ENCODE data around the gene C2CD3.

The C2CD3 gene

DNA sequence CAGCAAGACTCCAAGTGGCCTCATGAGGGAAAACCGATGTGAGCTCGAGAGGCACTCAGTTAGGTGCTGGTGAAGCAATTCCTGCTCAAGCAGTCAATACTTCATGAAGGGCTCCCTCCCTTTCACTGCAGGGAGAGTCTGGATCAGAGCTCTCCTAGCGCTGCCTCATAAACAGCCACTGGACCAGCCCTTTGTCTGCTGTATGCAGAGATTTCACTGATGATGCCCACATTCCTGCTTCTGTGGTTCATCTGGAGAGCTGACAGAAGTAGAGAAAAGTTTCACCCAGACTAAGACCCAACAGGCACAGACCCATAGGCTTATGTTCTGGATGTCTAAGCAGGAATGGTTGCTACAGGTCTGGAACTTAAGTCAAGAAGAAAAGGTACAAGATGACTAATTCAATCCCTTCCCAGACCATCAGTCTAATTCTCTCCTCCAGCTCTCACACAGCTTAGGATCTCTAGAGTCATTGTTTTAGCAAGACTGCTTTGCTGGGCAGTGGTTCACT lies 192.2 kb downstream of the C2CD3 start:
- DNase-seq: no peak

DNA sequence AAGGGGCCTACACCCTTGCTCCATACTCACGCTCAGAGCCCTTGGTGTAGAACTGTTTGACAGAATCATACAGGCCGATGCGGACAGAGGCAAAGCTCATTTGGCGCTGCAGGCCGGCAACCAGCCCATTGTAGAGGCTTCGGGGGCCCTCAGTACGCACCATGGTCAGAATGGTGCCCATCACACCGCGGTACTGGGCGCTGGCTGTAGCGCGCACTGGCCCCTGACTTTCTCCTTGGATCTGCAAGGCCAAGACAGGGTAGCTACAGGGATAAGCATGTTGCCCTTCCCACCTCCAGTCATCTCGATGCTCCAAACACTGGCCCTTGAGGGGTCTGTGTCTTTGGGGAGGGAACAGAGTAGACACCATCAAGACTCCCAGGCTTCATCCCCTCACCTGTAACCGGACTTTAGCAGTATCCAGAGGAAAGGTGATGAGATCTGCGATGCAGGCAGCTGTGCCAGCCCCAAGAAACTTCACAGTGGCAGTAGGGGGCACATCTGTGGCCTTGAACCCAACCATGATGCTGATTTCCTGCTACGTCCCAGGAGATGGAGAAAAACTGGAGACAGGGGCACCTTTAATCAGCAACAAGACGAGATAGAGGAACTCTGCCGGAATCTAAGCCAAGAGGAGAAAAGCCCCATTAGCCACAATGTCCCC lies 192.8 kb downstream of the C2CD3 start:
- no peak for DNase-seq

DNA sequence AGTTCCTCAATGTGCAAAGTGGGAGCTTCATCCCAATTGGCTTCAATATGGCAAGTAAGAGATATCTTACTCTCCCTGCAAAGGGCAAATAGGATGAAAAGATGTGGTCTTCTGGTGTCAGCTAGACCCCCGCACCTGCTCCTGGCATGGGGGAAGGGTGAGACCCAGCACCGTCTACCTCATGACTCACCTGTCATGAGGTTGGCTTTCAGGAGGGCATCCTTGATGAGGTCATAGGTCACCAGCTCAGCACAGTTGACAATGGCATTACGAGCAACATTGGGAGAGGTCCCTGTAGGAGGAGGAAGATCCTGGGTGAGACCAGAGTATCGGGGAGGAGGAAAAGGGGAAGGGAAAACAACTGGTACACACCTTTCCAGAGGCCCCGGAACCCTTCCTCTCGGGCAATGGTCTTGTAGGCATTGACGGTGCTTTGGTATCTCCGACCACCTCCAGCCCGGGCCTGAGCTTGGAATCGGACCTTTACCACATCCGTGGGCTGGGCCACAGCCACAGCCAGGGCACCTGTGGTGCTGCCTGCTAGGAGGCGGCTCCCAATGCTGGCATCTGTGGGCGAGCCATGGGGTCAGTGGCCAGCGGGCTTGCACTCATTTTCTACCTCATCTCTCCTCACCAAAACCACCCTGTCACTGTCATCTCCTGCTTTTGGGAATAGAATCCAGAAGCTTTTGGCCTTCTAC lies 194.2 kb downstream of the C2CD3 start:
- no peak for DNase-seq

DNA sequence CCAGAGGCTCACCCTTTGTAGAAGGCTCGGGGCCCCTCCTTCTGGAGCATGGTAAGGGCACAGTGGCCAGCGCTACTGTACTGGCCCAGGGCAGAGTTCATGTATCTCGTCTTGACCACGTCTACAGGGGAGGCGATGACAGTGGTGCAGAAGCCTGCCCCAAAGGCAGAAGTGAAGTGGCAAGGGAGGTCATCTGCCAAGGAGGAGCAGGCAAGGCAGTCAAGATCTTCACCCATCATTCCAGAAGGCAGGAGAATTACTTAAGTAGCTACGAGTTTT lies 195.4 kb downstream of the C2CD3 start:
- no peak for DNase-seq

DNA sequence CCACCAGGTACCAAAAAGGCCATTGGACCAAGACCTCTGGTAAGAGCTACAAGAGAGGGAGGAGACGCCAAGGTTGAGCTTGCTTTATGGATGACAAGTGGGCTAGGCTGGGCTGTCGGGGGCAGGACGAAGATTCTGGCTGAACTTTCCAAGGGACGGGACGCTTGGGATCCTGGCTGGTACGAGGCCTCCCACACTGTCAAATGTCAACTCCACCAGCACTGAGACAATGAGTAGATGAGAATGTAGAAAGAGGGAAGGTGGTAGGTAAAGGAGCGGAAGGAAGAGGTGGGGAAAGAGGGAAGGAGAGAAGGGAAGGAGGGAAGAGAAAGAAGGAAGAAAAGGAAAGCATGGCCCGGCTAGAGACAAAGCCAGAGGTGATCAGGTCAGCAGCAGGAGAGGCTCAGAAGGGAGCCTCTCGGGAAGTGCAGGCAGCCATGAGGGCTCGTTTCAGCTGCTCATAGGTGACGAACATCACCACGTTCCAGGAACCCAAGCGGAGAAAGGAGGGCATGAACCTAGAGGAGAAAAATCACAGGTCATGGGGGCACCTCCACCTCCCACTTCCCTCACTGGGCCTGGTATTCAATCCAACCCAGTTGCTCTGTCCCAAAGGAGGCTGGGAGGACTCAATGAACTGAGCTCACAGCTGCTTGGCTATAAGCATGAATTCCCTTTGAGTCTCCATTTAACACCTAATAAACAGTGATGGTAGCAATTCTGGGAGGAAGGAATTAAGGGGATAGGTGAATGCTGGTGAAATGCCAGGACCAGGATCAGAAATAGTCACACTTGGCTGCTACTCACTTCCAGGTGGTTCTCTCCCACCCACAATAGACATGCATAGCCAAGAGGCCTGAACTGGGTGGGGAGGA lies 196.0 kb downstream of the C2CD3 start:
- no peak for DNase-seq

DNA sequence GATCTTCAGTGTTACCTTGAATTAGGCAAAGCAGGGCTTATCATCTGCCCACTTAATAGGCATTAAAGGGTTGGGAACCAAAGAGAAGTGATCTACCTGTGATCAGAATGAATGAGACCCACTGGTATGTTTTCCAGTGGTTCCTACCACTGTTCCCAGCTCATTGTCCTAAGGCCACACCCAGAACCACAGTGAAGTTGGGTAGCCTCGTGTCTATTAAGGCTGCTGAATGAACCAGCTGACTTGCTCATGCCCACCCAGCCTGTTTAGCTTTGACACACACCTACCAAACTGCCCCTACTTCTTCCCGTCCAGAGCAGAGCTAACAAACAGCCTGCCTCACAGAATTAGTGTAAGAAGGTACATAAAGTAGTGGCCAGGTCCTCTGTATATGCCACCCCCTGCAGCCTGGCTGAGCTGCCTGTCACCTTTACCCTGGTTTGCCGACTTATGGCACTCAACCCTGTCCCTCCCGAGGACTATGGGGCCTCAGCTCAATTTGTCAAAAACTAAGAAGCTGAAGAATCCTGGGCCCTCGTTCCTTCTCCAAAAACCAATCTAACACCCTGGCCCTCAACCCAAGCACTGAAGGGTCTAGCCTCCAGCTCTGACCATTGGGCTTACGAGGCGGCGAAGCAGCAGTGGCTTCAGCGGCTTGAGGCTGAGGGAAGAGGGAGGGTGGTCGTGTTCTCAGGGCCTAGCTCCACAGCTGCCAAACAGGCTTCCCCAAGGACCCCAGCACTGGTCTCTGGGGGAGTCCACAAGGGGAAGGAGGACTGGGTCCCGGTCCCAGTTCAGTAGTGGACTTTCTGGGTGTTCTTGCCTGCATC lies 198.0 kb downstream of the C2CD3 start:
- DNase-seq: no peak

DNA sequence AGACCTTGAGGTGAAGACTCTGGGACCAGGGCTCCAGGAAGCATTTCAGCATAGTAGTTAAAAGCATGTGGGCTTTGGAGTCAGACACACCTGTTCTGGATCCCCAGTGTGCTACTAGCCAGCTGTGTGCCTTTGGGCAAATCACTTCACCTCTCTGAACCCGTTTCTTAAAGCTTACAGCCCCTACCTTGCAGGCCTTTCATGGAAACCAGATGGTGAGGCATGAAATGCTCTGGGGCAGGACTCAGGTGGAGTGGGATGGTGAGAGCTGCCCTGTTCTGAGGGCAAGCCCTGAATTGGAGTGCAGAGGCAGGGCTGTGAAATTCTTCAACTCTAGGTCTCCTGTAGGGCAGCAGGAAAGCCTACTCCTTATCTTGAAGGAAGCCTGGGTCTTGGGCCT lies 198.6 kb downstream of the C2CD3 start:
- peak in 1 of 2 donors; percentile 39 for DNase-seq

DNA sequence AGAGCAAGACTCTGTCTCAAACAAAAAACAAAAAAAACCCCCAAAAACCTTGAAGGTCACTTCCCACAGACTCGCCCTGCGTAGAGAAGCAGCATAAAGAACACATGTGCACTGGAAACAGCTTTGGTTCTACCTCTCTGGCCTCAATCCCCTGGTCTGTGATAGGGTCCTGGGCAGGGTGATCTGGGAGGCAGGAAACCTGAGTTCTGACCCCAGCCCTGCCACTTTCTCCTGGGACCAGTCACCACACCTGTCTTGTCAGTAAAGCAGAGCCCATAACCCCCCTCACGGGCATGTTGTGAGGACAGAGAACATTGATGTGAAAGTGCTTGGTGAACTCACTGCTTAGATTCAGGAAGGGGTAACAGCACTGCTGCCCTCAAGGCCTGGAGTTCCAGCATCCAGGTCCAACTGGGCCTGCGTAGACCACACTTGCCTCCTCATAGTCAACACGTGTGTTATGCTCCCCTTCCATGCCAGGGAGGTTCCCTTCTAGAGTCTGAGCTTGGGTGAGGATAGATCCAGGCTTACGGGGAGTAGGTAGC lies 199.6 kb downstream of the C2CD3 start:
- peak; percentile 53 to 58 for DNase-seq

DNA sequence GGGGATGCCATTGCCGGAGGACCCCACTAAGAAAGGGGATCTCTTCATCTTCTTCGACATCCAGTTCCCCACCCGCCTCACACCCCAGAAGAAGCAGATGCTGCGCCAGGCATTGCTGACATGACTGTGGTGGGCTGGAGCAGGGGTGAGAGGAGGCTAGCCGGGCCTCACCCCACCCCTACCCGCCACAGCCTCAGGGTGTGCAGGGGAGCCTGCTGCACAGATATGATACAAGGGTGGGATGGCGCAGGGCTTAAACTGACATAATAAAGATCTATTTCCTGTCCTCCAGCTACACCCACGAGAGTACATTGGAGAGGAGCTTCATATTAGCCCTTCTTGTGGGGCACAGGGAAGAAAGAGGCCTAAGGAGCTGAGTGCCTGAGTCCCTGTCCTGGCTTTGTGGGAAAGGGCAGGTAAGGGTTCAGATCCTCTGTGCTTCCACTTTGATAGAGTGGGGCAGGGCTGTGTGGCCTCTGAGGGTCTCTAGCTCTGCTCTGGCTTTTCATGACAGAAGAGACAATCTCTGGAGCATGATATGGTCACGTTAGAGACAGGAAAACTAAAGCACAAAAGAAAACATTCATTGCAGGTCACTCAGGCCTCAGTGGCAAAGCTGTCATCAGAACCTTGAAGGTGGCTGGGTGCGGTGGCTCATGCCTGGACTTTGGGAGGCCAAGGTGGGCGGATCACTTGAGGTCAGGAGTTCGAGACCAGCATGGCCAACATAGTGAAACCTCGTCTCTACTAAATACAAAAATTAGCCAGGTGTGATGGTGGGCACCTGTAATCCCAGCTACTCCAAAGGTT lies 200.6 kb downstream of the C2CD3 start:
- peak; percentile 51 to 68 for DNase-seq

DNA sequence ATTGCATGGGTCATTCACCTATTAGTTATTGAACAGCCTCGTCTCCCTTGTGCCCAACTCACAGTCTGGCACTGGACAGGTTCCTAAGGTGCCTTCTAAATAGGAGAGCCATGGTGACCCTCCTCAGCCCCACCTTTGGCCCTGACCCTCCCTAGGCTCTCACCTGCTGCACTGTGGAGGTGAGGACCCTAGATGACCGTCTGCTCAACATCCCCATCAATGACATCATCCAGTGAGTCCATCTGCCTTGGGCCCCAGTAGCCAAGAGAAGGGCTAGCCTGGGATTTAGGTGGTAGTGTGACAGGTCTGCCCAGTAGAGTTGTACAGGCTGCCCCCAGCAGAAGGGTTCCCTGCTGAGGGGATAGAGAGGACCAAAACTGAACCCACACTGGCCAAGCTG lies 201.7 kb downstream of the C2CD3 start:
- no peak for DNase-seq

DNA sequence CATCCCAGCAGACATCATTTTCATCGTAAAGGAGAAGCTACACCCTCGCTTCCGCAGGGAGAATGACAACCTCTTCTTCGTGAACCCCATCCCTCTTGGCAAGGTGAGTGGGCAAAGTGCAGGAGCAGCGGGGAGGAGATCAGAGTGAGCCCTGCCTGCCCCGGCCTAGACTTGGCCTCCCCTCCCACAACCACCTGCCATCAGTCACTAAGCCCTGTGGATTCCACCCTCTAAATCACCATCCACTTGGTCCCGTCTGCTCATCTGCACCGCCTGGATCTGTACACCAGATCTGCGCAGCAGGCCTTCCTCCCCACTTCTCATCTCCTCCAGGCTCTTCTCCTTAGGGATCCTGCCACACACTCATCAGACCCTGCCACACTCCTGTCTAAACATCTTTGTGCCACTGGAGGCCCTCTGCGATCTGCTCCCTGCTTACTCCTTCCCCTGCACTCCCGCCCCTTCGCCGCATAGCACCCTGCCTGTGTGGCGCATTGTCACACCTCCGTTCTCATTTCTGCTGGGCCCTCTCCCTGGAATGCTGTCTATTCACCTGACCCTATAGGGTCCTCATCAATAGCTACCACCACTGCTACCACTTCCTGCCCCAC lies 202.3 kb downstream of the C2CD3 start:
- peak in 1 of 2 donors; percentile 30 for DNase-seq

DNA sequence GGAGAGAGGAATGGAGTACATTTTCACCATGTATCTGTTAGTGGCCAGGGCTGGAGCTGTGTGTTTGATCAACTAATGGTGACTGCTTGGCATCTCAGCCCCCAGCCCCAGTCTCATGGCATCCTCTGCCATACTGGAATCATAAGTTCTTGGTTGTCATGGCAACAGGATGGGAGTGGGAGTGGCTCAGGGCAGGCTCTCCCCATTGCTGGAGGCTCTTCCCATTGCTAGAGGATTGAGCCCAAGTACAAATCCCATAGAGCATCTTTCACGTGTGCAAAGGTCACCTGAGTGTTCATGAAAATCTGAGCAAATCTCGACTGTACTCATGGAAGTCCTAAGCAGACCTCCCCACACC lies 205.1 kb downstream of the C2CD3 start:
- peak in 1 of 2 donors; percentile 14 for DNase-seq

DNA sequence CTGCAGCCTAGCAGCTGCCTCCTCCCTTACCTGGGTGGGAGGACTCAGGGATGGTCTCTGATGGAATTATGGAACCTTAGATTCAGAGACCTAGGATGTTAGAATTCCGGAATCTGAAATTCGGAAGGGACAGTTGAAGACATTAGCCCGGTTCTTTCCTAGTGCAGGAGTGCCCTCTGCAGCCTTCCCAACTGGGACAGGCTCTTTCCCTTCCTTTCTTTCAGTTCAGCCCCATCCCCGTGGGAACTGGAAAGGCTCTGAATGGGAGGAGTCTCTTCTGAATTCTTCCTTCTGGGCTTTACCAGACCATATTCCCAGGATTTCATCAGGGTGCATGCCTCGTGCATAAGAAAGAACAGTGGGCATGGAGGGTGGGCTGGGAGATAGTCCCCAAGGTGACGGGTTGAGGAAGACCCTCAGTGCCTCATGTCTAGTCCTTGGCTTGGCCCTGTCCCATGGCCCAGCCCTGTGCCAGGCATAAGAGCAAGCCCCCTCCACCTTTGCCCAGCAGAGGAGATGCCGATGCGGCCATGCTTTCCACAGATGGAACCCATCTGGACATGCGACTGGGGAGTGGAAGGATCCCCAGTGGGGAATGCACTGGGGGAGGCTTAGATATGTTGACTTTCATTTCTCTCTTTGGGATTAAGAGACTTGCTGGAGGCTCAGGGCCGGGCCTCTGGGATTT lies 205.6 kb downstream of the C2CD3 start:
- DNase-seq: peak in 1 of 2 donors; percentile 8

DNA sequence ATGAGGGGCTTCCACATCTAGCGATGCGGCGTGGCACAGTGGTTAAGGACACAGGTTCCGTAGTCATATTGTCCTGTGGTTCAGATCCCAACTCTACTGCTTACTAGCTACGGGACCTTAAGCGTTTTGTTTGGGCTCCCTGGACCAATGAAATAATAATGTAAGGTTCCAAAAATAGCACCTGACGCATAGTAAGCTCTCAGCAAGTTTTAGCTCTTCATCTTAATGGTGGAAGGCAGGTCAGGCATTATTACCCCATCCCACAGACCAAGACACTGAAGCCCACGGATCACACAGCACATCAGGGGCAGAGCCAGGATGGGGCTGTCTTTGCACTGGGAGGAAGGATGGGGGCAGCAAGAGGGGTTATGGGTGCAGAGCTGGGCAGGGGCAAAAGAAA lies 206.9 kb downstream of the C2CD3 start:
- no peak for DNase-seq
